Measurements from ENCODE around the gene ZNF554.

ZNF554 gene

GRCh38 chr19:2804156-2805004 is 15.3 kb upstream of the ZNF554 start:
- Histone ChIP-seq H3K27ac (ENCODE audit: low read depth, low read length) (no peak overlapping the region), H3K36me3 (ENCODE audit: control insufficient read depth, low read length) (peaks cover 86% of the 10 kb centered on the region), H3K4me2 (ENCODE audit: low read length) (no peak overlapping the region), H3K4me3 (ENCODE audit: low read length) (no peak overlapping the region), H4K20me1 (ENCODE audit: control insufficient read depth, insufficient read depth, low read depth, low read length) (no peaks in the 10 kb centered on the region), H3F3A (ENCODE audit: control insufficient read depth, insufficient read depth) (no peaks in the 10 kb centered on the region), H3K27me3 (ENCODE audit: control insufficient read depth, low read length) (no peaks in the 10 kb centered on the region), H3K9me2 (replicated peaks; ENCODE audit: control insufficient read depth, low read length) (no peaks in the 10 kb centered on the region), H3K79me2 (ENCODE audit: control insufficient read depth, low read length) (peaks cover 6% of the 10 kb centered on the region; the same call in 1 of the 2 replicates), H3K4me1 (ENCODE audit: control insufficient read depth, low read length) (no peaks in the 10 kb centered on the region), H3K9me3 (ENCODE audit: control insufficient read depth, insufficient read depth, low read length) (no peaks in the 10 kb centered on the region)
- TF ChIP-seq, protein P1, sequence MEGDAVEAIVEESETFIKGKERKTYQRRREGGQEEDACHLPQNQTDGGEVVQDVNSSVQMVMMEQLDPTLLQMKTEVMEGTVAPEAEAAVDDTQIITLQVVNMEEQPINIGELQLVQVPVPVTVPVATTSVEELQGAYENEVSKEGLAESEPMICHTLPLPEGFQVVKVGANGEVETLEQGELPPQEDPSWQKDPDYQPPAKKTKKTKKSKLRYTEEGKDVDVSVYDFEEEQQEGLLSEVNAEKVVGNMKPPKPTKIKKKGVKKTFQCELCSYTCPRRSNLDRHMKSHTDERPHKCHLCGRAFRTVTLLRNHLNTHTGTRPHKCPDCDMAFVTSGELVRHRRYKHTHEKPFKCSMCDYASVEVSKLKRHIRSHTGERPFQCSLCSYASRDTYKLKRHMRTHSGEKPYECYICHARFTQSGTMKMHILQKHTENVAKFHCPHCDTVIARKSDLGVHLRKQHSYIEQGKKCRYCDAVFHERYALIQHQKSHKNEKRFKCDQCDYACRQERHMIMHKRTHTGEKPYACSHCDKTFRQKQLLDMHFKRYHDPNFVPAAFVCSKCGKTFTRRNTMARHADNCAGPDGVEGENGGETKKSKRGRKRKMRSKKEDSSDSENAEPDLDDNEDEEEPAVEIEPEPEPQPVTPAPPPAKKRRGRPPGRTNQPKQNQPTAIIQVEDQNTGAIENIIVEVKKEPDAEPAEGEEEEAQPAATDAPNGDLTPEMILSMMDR (IDR thresholded peaks at IDR 0.05; ENCODE audit: low read depth, low read length, poor library complexity, severe bottlenecking): no peak
- no peak for TF ChIP-seq EZH2phosphoT487 (IDR thresholded peaks at IDR 0.05; ENCODE audit: borderline replicate concordance, low read length)

- Histone ChIP-seq H4K20me1 (ENCODE audit: control insufficient read depth, insufficient read depth, low read depth, low read length) (no peaks in the 10 kb centered on the region), H3K79me2 (ENCODE audit: control insufficient read depth, low read length) (peaks cover 6% of the 10 kb centered on the region; the same call in 1 of the 2 replicates), H3K9me2 (replicated peaks; ENCODE audit: control insufficient read depth, low read length) (no peaks in the 10 kb centered on the region), H3K27me3 (ENCODE audit: control insufficient read depth, low read length) (no peaks in the 10 kb centered on the region), H3K27ac (ENCODE audit: low read depth, low read length) (no peak overlapping the region), H3K9me3 (ENCODE audit: control insufficient read depth, insufficient read depth, low read length) (no peaks in the 10 kb centered on the region), H3K4me1 (ENCODE audit: control insufficient read depth, low read length) (no peaks in the 10 kb centered on the region), H3K36me3 (ENCODE audit: control insufficient read depth, low read length) (peaks cover 87% of the 10 kb centered on the region), H3F3A (ENCODE audit: control insufficient read depth, insufficient read depth) (no peaks in the 10 kb centered on the region), H3K4me3 (ENCODE audit: low read length) (no peak overlapping the region), H3K4me2 (ENCODE audit: low read length) (no peak overlapping the region)
- TF ChIP-seq, protein P1 (IDR thresholded peaks at IDR 0.05; ENCODE audit: low read depth, low read length, poor library complexity, severe bottlenecking): no peak
Measured at GRCh38 chr19:2805261-2805900, 14.3 kb upstream of the ZNF554 start.

DNA sequence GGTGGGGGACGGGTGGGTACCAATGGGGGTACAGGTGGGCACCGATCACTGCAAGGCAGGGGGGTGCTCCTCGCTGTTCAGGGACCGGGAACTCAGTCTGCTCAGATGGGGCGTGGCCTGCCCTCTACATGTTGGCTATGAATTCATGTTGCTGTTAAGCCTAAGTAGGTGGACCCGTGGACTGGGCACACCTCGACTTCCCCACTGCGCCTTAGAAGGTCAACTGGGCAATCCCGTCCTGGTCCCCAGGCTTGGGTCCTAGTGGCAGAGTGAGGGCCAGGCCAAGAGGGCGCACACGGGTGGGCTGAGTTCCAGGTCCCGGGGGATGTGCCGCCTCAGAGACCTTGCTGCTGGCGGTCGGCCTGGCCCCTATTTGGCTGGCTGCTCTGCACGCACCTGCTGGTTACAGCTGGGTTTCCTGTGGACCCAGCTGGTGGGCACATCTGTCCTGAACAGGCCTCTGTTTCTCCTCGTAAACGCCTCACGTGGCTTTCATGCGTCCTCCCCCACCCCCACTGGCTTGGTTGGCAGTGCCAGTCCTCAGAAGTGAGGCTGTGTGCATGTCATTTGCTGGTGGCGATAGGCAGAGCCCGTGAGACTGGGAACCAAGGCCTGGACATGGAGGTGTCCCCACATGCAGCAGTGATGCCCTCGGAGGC is 13.5 kb upstream of the ZNF554 start:
- peaks cover 6% of the 10 kb centered on the region; the same call in 1 of the 2 replicates for H3K79me2 ChIP-seq (ENCODE audit: control insufficient read depth, low read length)
- no peaks in the 10 kb centered on the region for H3F3A ChIP-seq (ENCODE audit: control insufficient read depth, insufficient read depth)
- H3K4me2 ChIP-seq (ENCODE audit: low read length): no peak overlapping the region
- H3K36me3 ChIP-seq (ENCODE audit: control insufficient read depth, low read length): peaks cover 87% of the 10 kb centered on the region
- H3K4me3 ChIP-seq (ENCODE audit: low read length): no peak overlapping the region
- H3K27me3 ChIP-seq (ENCODE audit: control insufficient read depth, low read length): no peaks in the 10 kb centered on the region
- no peak overlapping the region for H3K27ac ChIP-seq (ENCODE audit: low read depth, low read length)
- H3K9me3 ChIP-seq (ENCODE audit: control insufficient read depth, insufficient read depth, low read length): no peaks in the 10 kb centered on the region
- no peaks in the 10 kb centered on the region for H3K9me2 ChIP-seq (replicated peaks; ENCODE audit: control insufficient read depth, low read length)
- no peaks in the 10 kb centered on the region for H3K4me1 ChIP-seq (ENCODE audit: control insufficient read depth, low read length)
- TF ChIP-seq, protein P1 (IDR thresholded peaks at IDR 0.05; ENCODE audit: low read depth, low read length, poor library complexity, severe bottlenecking): no peak
- no peak for TF ChIP-seq EZH2phosphoT487 (IDR thresholded peaks at IDR 0.05; ENCODE audit: borderline replicate concordance, low read length)
- no peaks in the 10 kb centered on the region for H4K20me1 ChIP-seq (ENCODE audit: control insufficient read depth, insufficient read depth, low read depth, low read length)

Measured in DOHH2 (cell line).